ENCODE data around the gene HPX.
A peak's percentile ranks its signal among the peaks of the same experiment; 100 is the strongest.

The HPX gene

GRCh38 chr11:6440906-6441358 is at the start of gene HPX:
Gene HPX, minus strand, starts transcription at chr11:6440987. Its CDS starts 24 bp downstream, at chr11:6440963.
- no peak for DNase-seq (ENCODE audit: low read depth in 2 of 3, low spot score in 2 of 3)

- no peak for DNase-seq (ENCODE audit: low read depth in 2 of 3, low spot score in 2 of 3)
Measured at GRCh38 chr11:6489306-6489705, 48.5 kb upstream of the HPX start.

- DNase-seq (ENCODE audit: low read depth in 2 of 3, low spot score in 2 of 3), result no peak
Measured at GRCh38 chr11:6488821-6489220, 48.0 kb upstream of the HPX start.

- no peak for DNase-seq (ENCODE audit: low read depth in 2 of 3, low spot score in 2 of 3)
Measured at GRCh38 chr11:6488342-6488741, 47.6 kb upstream of the HPX start.

- DNase-seq (ENCODE audit: low read depth in 2 of 3, low spot score in 2 of 3), result no peak
Measured at GRCh38 chr11:6486938-6487337, 46.2 kb upstream of the HPX start.

- no peak for DNase-seq (ENCODE audit: low read depth in 2 of 3, low spot score in 2 of 3)
Measured at GRCh38 chr11:6486256-6486655, 45.5 kb upstream of the HPX start.

- no peak for DNase-seq (ENCODE audit: low read depth in 2 of 3, low spot score in 2 of 3)
Measured at GRCh38 chr11:6485661-6486060, 44.9 kb upstream of the HPX start.

GRCh38 chr11:6483015-6483414 is 42.2 kb upstream of the HPX start:
- DNase-seq (ENCODE audit: low read depth in 2 of 3, low spot score in 2 of 3), result no peak

GRCh38 chr11:6482441-6482840 is 41.7 kb upstream of the HPX start:
- no peak for DNase-seq (ENCODE audit: low read depth in 2 of 3, low spot score in 2 of 3)

GRCh38 chr11:6481924-6482275 is 41.1 kb upstream of the HPX start:
- no peak for DNase-seq (ENCODE audit: low read depth in 2 of 3, low spot score in 2 of 3)

GRCh38 chr11:6481012-6481923 is 40.5 kb upstream of the HPX start, which contains the start of the genes ARFIP2 and TIMM10B:
Gene ARFIP2, minus strand, starts transcription at chr11:6481331. Its CDS starts 910 bp downstream, at chr11:6480421.
Gene TIMM10B, plus strand, starts transcription at chr11:6481501. Its CDS starts 16 bp downstream, at chr11:6481517.
- peak; percentile 74 to 90 (median 89) for DNase-seq (ENCODE audit: low read depth in 2 of 3, low spot score in 2 of 3)

GRCh38 chr11:6480299-6480914 is 39.6 kb upstream of the HPX start:
- no peak for DNase-seq (ENCODE audit: low read depth in 2 of 3, low spot score in 2 of 3)

- no peak for DNase-seq (ENCODE audit: low read depth in 2 of 3, low spot score in 2 of 3)
Measured at GRCh38 chr11:6476571-6476970, 35.8 kb upstream of the HPX start.

- DNase-seq (ENCODE audit: low read depth in 2 of 3, low spot score in 2 of 3), result no peak
Measured at GRCh38 chr11:6475936-6476335, 35.1 kb upstream of the HPX start.

- DNase-seq (ENCODE audit: low read depth in 2 of 3, low spot score in 2 of 3), result no peak
Measured at GRCh38 chr11:6474806-6475500, 34.2 kb upstream of the HPX start.

- no peak for DNase-seq (ENCODE audit: low read depth in 2 of 3, low spot score in 2 of 3)
Measured at GRCh38 chr11:6474413-6474792, 33.6 kb upstream of the HPX start.

- DNase-seq (ENCODE audit: low read depth in 2 of 3, low spot score in 2 of 3), result peak in 2 of 3 experiments; percentile 32 to 54
Measured at GRCh38 chr11:6473451-6474412, 32.9 kb upstream of the HPX start, which contains the start of gene TRIM3. Gene TRIM3, minus strand, starts transcription at chr11:6473941. Its CDS starts 8,246 bp downstream, at chr11:6465695.

- no peak for DNase-seq (ENCODE audit: low read depth in 2 of 3, low spot score in 2 of 3)
Measured at GRCh38 chr11:6472934-6473333, 32.1 kb upstream of the HPX start.

- DNase-seq (ENCODE audit: low read depth in 2 of 3, low spot score in 2 of 3), result no peak
Measured at GRCh38 chr11:6469599-6469998, 28.8 kb upstream of the HPX start.

GRCh38 chr11:6468712-6469495 is 28.1 kb upstream of the HPX start:
- no peak for DNase-seq (ENCODE audit: low read depth in 2 of 3, low spot score in 2 of 3)

Data from activated CD8-positive, alpha-beta memory T cell treated with anti-CD3 and anti-CD28 coated beads for 48 hours (primary cell).